ENCODE results near the gene CASP8AP2.
"Not testable (repeated sequence)": the region's sequence is repeated elsewhere in the genome, so short reads cannot be mapped to it uniquely, and the experiment has no call there.

The CASP8AP2 gene

DNA sequence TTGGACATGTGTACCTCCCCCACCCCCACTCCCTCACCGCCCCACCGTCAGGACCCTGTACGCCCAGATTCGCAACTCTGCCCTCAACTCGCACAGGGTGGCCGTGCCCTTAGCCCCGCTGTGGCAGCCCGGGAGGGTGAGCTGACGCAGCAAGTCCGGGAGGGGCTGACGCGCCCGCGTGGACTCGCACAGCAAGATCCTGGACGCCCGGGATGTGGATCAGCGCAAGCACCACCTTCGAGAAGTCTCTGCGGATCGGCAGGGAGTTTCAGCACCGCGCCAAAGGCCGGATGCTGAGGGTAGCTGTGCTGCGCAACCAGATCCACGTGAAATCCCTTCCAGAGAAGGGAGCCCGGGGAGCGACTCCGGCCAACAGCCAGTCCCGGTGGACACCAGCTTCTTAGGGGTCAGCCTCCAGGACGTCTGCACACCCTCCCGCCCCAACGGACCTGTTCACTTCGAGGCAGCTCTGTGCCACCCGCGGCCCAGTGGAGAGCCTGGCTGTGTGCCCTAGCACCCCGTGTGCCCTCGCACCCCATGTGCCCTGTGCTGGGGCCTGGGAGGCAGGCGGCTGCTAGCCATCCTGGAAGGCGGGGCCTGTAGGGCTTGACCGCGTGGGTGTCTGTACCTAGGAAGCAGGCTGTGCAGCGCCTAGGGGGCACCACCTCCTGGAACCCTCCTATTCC is 57.9 kb downstream of the CASP8AP2 start:
- no peak for DNase-seq (ENCODE audit: low spot score)

DNA sequence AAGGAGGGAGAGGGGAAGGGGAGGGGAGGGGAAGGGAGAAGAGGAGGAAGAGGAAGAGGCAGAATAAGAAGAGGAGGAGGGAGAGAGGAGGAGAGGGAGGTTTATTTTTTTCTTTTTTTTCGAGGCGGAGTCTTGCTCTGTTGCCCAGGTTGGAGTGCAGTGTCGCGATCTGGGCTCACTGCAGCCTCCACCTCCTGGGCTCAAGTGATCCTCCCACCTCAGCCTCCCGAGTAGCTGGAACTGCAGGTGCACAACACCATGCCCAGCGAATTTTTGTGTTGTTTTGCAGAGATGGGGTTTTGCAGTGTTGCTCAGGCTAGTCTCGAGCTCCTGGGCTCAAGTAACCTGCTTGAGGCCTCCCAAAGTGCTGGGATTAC is 58.4 kb downstream of the CASP8AP2 start:
- no peak for DNase-seq (ENCODE audit: low spot score)

DNA sequence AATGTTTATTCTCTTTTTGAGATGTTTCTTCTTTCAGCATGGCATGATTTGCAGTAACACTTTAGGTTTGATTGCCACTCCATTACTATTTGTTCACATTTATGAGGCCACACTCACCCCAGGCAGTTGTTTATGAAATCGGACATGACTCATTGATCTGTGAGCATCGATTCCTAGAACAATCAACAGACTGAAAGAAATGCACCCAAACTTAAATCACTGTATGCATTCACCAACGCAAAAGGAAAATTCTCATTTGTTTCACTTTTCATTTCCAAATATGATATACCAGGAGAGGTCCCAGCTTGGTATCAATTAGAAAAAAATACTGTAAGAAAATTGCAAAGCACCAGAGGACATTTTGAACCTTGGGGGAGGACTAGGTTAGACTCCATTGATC is 59.2 kb downstream of the CASP8AP2 start:
- DNase-seq (ENCODE audit: low spot score): no peak

DNA sequence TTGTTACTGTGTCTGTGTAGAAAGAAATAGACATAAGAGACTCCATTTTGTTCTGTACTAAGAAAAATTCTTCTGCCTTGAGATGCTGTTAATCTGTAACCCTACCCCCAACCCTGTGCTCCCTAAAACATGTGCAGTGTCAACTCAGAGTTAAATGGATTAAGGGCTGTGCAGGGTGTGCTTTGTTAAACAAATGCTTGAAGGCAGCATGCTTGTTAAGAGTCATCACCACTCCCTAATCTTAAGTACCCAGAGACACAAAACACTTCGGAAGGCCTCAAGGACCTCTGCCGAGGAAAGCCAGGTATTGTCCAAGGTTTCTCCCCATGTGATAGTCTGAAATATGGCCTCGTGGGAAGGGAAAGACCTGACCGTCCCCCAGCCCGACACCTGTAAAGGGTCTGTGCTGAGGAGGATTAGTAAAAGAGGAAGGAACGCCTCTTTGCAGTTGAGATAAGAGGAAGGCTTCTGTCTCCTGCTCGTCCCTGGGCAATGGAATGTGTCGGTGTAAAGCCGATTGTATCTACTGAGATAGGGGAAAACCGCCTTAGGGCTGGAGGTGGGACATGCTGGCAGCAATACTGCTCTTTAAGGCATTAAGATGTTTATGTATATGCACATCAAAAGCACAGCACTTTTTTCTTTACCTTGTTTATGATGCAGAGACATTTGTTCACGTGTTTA is 61.3 kb downstream of the CASP8AP2 start:
- DNase-seq (ENCODE audit: low spot score): not testable (repeated sequence)

DNA sequence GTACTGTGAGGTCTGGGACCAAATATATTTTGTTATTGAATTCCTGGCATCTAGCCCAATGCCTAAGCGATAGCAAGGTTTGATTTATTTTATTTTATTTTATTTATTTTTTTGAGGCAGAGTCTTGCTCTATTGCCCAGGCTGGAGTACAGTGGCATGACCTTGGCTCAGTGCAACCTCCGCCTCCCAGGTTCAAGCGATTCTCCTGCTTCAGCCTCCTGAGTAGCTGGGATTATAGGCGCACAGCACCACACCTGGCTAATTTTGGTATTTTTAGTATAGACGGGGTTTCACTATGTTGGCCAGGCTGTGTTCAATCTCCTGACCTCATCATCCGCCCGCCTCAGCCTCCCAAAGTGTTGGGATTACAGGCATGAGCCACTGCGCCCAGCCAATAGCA is 62.9 kb downstream of the CASP8AP2 start:
- DNase-seq (ENCODE audit: low spot score): not testable (repeated sequence)

DNA sequence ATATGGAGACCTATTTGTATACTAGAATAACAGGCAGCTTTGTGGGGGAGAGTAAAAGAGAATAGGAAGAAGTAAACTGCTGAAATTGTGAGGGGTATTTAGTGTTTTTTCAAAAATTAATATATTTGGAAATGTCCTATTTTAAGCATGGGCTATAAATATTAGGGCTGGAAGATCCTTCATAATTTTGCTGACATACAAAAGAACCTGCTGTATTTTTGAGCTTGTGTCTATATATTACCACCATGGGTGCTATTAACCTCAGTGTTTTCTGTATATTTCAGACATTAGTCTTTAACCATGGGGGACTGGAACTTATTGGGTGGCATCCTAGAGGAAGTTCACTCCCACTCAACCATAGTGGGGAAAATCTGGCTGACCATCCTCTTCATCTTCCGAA is 64.5 kb downstream of the CASP8AP2 start, which contains the start of gene GJA10:
TSS of gene GJA10 (plus strand) at position 301 of the 400 bp plus-strand sequence. CDS start at position 301, 0 bp downstream.
- no peak for DNase-seq (ENCODE audit: low spot score)

DNA sequence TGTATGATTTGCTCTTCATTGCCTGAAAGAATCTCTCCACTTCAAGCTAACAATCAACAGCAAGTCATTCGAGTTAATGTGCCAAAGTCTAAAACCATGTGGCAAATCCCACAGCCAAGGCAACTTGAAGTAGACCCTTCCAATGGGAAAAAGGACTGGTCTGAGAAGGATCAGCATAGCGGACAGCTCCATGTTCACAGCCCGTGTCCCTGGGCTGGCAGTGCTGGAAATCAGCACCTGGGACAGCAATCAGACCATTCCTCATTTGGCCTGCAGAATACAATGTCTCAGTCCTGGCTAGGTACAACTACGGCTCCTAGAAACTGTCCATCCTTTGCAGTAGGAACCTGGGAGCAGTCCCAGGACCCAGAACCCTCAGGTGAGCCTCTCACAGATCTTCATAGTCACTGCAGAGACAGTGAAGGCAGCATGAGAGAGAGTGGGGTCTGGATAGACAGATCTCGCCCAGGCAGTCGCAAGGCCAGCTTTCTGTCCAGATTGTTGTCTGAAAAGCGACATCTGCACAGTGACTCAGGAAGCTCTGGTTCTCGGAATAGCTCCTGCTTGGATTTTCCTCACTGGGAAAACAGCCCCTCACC is 65.7 kb downstream of the CASP8AP2 start:
- peak; percentile 38 for DNase-seq (ENCODE audit: low spot score)

DNA sequence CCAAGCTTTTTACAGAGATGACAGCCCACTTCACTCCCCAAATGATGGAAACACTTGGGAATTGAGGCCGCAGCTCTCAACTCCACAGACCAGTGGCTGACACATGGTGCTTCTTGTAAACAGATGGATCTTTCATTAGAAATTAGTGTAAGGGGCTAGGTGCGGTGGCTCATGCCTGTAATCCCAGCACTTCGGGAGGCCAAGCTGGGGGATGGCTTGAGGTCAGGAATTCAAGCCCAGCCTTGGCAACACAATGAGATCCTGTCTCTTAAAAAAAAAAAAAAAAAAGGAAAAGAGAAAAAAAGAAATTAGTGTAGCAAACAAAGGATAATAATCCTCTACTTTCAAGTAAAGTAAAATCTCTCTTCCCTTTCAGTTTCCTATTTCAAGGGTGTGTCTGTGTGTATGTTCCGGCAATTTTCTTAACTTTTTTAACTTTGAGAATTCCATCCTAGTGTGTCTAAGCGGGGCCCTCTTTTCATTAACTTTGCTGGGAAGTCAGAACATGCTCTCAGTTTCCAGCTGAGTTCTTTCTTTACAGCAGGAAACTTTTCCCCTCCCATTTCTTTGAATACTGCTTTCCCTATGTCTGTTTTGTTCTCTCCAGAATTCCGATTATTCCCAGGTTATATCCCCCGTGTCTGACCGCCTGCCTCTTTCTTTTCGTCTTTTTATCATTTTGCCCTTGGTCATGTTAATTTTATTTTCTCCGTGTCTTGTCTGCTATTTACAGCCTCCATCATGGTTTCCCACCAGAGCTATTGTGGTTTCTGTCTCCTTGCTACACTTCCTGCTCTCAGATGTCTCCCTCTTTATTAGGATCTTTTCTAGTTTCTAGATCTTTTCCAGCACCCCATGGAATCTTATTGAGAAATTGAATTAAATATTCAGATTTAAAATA is 80.6 kb downstream of the CASP8AP2 start:
- not testable (repeated sequence) for DNase-seq (ENCODE audit: low spot score)

DNA sequence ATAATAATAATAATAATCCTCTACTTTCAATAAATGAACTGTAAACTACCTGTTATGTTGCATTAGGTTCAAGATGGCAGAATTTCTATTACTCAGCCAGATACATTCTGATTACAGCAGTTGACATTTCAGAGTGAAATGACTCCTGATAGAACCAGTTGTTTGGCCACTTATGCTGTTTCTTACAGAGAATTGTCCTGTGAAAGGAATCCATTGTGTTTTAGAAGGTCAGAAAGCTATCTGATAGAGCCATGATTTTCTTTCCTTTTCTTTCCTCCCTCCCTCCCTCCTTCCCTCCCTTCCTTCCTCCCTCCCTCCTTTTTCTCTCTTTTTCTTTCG is 81.2 kb downstream of the CASP8AP2 start:
- no peak for DNase-seq (ENCODE audit: low spot score)

DNA sequence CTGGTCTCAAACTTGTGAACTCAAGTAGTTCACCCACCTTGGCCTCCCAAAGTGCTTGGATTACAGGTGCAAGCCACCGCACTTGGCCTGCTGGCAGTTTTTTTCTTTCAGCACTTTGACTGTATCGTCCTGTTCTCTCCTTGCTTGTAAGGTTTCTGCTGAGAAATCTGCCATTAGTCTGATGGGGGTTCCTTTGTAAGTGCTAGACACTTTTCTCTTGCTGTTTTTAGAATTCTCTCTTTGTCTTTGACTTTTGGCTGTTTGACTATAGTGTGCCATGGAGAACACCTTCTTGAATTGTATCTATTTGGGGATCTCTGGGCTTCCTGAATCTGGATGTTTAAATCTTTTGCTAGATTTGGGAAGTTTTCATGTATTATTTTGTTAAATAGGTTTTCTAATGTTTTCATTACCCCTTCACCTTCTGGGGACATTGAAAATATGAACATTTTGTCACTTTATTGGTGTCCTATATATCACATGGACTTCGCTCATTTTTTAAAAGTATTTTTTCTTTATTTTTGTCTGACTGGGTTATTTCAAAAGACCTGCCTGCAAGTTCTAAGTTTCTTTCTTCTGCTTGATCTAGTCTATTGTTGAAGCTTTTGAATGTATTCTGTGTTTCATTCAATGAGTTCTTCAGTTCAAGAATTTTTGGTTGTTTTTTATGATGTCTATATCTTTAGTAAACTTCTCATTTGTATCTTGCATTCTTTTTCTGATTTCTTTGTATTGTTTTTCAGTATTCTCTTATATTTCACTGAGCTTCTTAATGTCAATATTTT is 86.6 kb downstream of the CASP8AP2 start:
- DNase-seq (ENCODE audit: low spot score): no peak

DNA sequence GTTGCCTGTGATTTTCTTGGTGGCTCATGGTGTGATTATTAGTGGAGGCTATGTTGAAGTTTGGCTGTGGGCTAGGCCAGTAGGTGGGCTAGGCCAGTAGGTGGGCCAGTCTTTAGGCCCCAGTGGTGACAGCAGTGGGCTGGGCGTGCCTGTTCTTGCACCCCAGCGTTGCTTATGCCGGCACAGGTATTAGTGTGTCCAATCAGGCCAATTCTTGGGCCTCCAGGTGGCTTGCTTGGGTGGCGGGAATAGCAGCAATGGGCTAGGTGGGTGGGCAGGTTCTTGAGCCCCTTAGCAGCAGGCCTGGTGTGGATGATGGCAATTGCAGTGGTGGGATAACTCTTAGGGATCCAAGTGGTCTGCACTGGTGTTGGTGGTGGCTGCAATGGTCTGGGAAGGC is 87.5 kb downstream of the CASP8AP2 start:
- DNase-seq (ENCODE audit: low spot score): no peak

DNA sequence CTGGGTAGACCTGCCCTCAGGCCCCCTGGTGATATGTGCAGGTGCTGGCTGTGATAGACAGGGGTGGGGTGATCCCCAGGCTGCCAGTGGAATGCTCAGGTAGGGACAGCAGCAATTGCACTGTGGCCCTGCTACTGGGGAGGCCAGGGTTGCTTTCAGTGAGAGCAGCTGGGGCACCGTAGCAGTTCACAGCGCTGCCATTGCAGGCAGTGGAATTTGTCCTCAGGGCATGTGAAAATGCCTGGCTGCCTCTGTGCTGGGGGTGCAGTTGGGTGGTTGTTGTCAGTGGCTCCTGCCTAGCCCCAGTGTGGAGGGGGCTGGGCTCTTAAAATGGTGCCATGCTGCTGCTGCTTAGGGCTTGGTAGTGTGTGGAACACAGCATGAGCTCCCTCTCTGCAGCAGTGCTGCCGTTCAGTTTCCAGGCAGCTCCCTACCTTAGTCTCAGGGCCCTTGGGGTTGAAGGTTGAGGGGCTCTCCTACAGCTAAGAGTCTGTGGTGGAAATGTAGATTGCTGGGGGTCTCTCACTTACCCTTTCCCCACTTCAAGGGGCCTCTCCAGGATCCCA is 88.2 kb downstream of the CASP8AP2 start:
- no peak for DNase-seq (ENCODE audit: low spot score)

Data from kidney capillary endothelial cell (primary cell).